ENCODE results near the gene PPARD.

Gene PPARD

GRCh38 chr6:35465646-35466045 is 123.3 kb downstream of the PPARD start:
- in situ Hi-C loops (cut with MboI; ENCODE audit: low sequenced_read_pairs), result no loop called here

- in situ Hi-C loops (cut with MboI; ENCODE audit: low sequenced_read_pairs), result no loop called here
Observed at GRCh38 chr6:35468181-35468979, 126.0 kb downstream of the PPARD start, which contains the start of gene RPL10A. Gene RPL10A, plus strand, starts transcription at chr6:35468401. Its CDS starts 34 bp downstream, at chr6:35468435.

GRCh38 chr6:35468980-35469750 is 126.8 kb downstream of the PPARD start:
- in situ Hi-C loops (cut with MboI; ENCODE audit: low sequenced_read_pairs), result no loop called here

- in situ Hi-C loops (cut with MboI; ENCODE audit: low sequenced_read_pairs), result no loop called here
Observed at GRCh38 chr6:35469751-35470662, 127.6 kb downstream of the PPARD start.

- in situ Hi-C loops (cut with MboI; ENCODE audit: low sequenced_read_pairs), result no loop called here
Observed at GRCh38 chr6:35470663-35471120, 128.3 kb downstream of the PPARD start.

- in situ Hi-C loops (cut with MboI; ENCODE audit: low sequenced_read_pairs), result no loop called here
Observed at GRCh38 chr6:35471836-35472345, 129.5 kb downstream of the PPARD start.

- in situ Hi-C loops (cut with MboI; ENCODE audit: low sequenced_read_pairs), result no loop called here
Observed at GRCh38 chr6:35473075-35473849, 130.9 kb downstream of the PPARD start.

GRCh38 chr6:35473850-35474130 is 131.4 kb downstream of the PPARD start:
- in situ Hi-C loops (cut with MboI; ENCODE audit: low sequenced_read_pairs), result no loop called here

- in situ Hi-C loops (cut with MboI; ENCODE audit: low sequenced_read_pairs), result no loop called here
Observed at GRCh38 chr6:35474131-35474941, 132.0 kb downstream of the PPARD start.

GRCh38 chr6:35474942-35475570 is 132.7 kb downstream of the PPARD start:
- in situ Hi-C loops (cut with MboI; ENCODE audit: low sequenced_read_pairs), result no loop called here

- in situ Hi-C loops (cut with MboI; ENCODE audit: low sequenced_read_pairs), result no loop called here
Observed at GRCh38 chr6:35475573-35475972, 133.2 kb downstream of the PPARD start.

- in situ Hi-C loops (cut with MboI; ENCODE audit: low sequenced_read_pairs), result no loop called here
Observed at GRCh38 chr6:35476004-35476403, 133.6 kb downstream of the PPARD start.

GRCh38 chr6:35477028-35477427 is 134.7 kb downstream of the PPARD start:
- in situ Hi-C loops (cut with MboI; ENCODE audit: low sequenced_read_pairs), result no loop called here
